B cell (primary cell): ENCODE results near the gene TOP3B. TPM values are rescaled to one million over a fixed set of nuclear protein-coding genes. Genes with fewer than 3 reads are reported as not detected.

Experiments used
- ATAC-seq: fragments of 200-7000 bp; cut with Tn5 transposase; one replicate; pipeline ENCODE4 v1.10.0; 2021; ENCODE audit warnings: low read depth, mild to moderate bottlenecking, moderate number of reproducible peaks, moderate library complexity
- CTCF ChIA-PET: fragments of 350-600 bp; sonication (Branson Sonifier 250); formaldehyde crosslinking; loops from one replicate; lab custom pipeline; 2021; ENCODE audit warnings: antibody characterized with exemption, inconsistent platforms; lab: Charles Lee
- POLR2A ChIA-PET: fragments of 350-600 bp; sonication (Branson Sonifier 250); formaldehyde crosslinking; loops from one replicate; lab custom pipeline; 2021; ENCODE audit warnings: antibody characterized with exemption; lab: Charles Lee
- DNase-seq: peaks from one replicate; pipeline ENCODE4 v3.0.0; 2013
- H2AFZ ChIP-seq: 2 replicates; pipeline ENCODE4 v1.6.1; 2012; ENCODE audit warnings: mild to moderate bottlenecking, low read depth, low read length; ENCODE audit not compliant: insufficient read depth, poor library complexity, severe bottlenecking
- H3K27ac ChIP-seq, 2 donors: 1 replicate in 1 of 2; 2 replicates in 1 of 2; pipeline ENCODE4 v1.5.1; 2012 to 2013; ENCODE audit warnings: low read length in 2 of 2, mild to moderate bottlenecking in 2 of 2, moderate library complexity in 1 of 2
- H3K27me3 ChIP-seq, 4 experiments: fragments of 200-600 bp in 1 of 4; sonication (generic) in 1 of 4; replicated peaks in 1 of 4; 1 replicate in 2 of 4; 2 replicates in 2 of 4; pipeline versions ENCODE4 v1.6.1 to v1.7.0; 2013 to 2016; ENCODE audit warnings: low read length in 3 of 4, mild to moderate bottlenecking in 2 of 4, mixed read lengths in 1 of 4, moderate library complexity in 1 of 4; ENCODE audit not compliant: insufficient read depth in 4 of 4, control insufficient read depth in 3 of 4; ENCODE audit errors: control extremely low read depth in 1 of 4
- H3K36me3 ChIP-seq, 2 experiments: replicated peaks in 1 of 2; 1 replicate in 1 of 2; 2 replicates in 1 of 2; pipeline versions ENCODE4 v1.6.1 to v1.7.1; 2013; ENCODE audit warnings: low read length in 1 of 2; ENCODE audit not compliant: insufficient read depth in 2 of 2, control insufficient read depth in 1 of 2; ENCODE audit errors: control extremely low read depth in 1 of 2, extremely low read depth in 1 of 2
- H3K4me1 ChIP-seq, 2 donors: fragments of 200-600 bp in 1 of 2; sonication (generic) in 1 of 2; 1 replicate in 1 of 2; 2 replicates in 1 of 2; pipeline versions ENCODE4 v1.5.1 to v1.6.1; 2013 to 2017; ENCODE audit warnings: low read length in 2 of 2; ENCODE audit not compliant: control insufficient read depth in 2 of 2, insufficient read depth in 2 of 2
- H3K4me2 ChIP-seq: replicated peaks from 2 replicates; pipeline ENCODE3; 2012; ENCODE audit warnings: mild to moderate bottlenecking, low read depth, low read length; ENCODE audit not compliant: poor library complexity, severe bottlenecking
- H3K4me3 ChIP-seq, 5 experiments: fragments of 200-600 bp in 1 of 5; sonication (generic) in 1 of 5; 1 replicate in 3 of 5; 2 replicates in 2 of 5; pipeline versions ENCODE4 v1.5.1 to v1.7.0; 2011 to 2016; ENCODE audit warnings: low read length in 4 of 5, mild to moderate bottlenecking in 4 of 5, low read depth in 2 of 5, control low read depth in 1 of 5, moderate library complexity in 1 of 5; ENCODE audit not compliant: insufficient read depth in 1 of 5; ENCODE audit errors: control extremely low read depth in 1 of 5, extremely low read depth in 1 of 5
- H3K79me2 ChIP-seq: fragments of 200-600 bp; sonication (generic); one replicate; pipeline ENCODE4 v1.6.0; 2016; ENCODE audit warnings: low read length; ENCODE audit not compliant: control insufficient read depth, insufficient read depth
- H3K9ac ChIP-seq: fragments of 200-600 bp; sonication (generic); 2 replicates; pipeline ENCODE4 v1.6.1; 2017; ENCODE audit warnings: mild to moderate bottlenecking, low read length, moderate library complexity
- H3K9me3 ChIP-seq, 3 donors: one replicate each; pipeline versions ENCODE4 v1.6.1 to v1.7.1; 2013; ENCODE audit warnings: low read length in 2 of 3; ENCODE audit not compliant: control insufficient read depth in 2 of 3, insufficient read depth in 1 of 3; ENCODE audit errors: control extremely low read depth in 1 of 3
- H4K20me1 ChIP-seq: 2 replicates; pipeline ENCODE4 v1.6.0; 2012; ENCODE audit warnings: mild to moderate bottlenecking, low read length; ENCODE audit not compliant: insufficient read depth, control insufficient read depth, poor library complexity, severe bottlenecking
- H3K27ac Mint-ChIP-seq: one replicate; pipeline ENCODE4 v1.8.0; 2021; ENCODE audit warnings: mixed read lengths
- H3K27me3 Mint-ChIP-seq: one replicate; pipeline ENCODE4 v1.8.0; 2021; ENCODE audit warnings: mixed read lengths
- H3K4me1 Mint-ChIP-seq: one replicate; pipeline ENCODE4 v1.8.0; 2021; ENCODE audit warnings: mixed read lengths
- H3K4me3 Mint-ChIP-seq: one replicate; pipeline ENCODE4 v1.8.0; 2021; ENCODE audit warnings: mixed read lengths
- H3K9me3 Mint-ChIP-seq: one replicate; pipeline ENCODE4 v1.8.0; 2022; ENCODE audit warnings: mixed read lengths; ENCODE audit not compliant: insufficient read depth
- CTCF ChIP-seq: fragments of 200-600 bp; IDR thresholded peaks from one replicate; pipeline ENCODE4 v1.8.0; 2022; ENCODE audit warnings: antibody characterized with exemption, mild to moderate bottlenecking
- EZH2 ChIP-seq: IDR thresholded peaks from 2 replicates; pipeline ENCODE4 v1.6.1; 2012; ENCODE audit warnings: borderline replicate concordance, low read depth, mild to moderate bottlenecking, moderate library complexity, low read length; ENCODE audit not compliant: insufficient read depth, poor library complexity, severe bottlenecking
- WGBS: methylation state at CpG from one replicate; pipeline ENCODE4 v1.1.5; 2013; ENCODE audit warnings: missing lambda C conversion rate; ENCODE audit not compliant: insufficient coverage; 5-methylcytosine and 5-hydroxymethylcytosine counted together
- intact Hi-C: fragments of 100-400 bp; cut with micrococcal nuclease; formaldehyde crosslinking; loops from one replicate; pipeline ENCODE4 v1.10.0; 2022
- polyA plus RNA-seq: library from polyadenylated mRNA; depleted of rRNA; stranded (reverse); fragments of >200 nt; gene quantifications from 2 replicates; pipeline ENCODE4 v1.2.3, GENCODE V29; 2012
- total RNA-seq, 2 donors: library from RNA; stranded (reverse); fragments of 120-200 nt in 1 of 2; gene quantifications; 1 replicate in 1 of 2; 2 replicates in 1 of 2; pipeline versions ENCODE4 v1.2.3 to v1.2.4, GENCODE V29; 2013 to 2022

Gene TOP3B
- total and polyA plus RNA-seq, 2 donors (not counting 1 experiment from before 2014, with no cell fraction given) = 77.1 to 105 TPM

DNA sequence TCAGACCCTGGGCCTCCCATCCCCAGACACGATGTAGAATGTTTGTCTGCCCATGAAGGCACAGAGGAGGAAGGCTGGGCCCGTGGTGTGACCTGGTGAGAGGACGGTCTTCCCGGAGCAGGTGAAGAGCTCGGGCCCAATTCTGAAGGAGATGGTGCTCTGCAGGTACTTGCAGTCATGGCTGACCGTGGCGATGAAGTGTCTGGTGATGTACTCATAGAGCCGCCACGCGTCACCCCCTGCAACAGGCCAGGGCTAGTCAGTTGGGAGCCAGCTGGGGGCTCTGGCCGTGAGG, 20.0 kb downstream of the TOP3B start:
- Histone ChIP-seq H3K9me3 (no peaks in the 10 kb centered on the region), H2AFZ (no peak overlapping the region), H3K4me2 (no peak overlapping the region), H3K9ac (no peak overlapping the region), H3K27ac (no peak overlapping the region), H3K36me3 (peaks cover 0 to 76% of the 10 kb centered on the region in 2 experiments), H3K27me3 (no peaks in the 10 kb centered on the region), H3K79me2 (no peaks in the 10 kb centered on the region), H3K4me1 (no peaks in the 10 kb centered on the region), H3K4me3 (no peak overlapping the region), H4K20me1 (no peaks in the 10 kb centered on the region)
- 98% methylated on average over 11 of the region's 11 CpGs for WGBS
- CTCF ChIA-PET = no interaction called here
- Mint-ChIP-seq H3K4me3 (no peak overlapping the region), H3K27ac (no peak overlapping the region), H3K27me3 (no peaks in the 10 kb centered on the region), H3K9me3 (no peaks in the 10 kb centered on the region), H3K4me1 (no peaks in the 10 kb centered on the region)
- POLR2A ChIA-PET = interaction anchor here (0.6 kb wide), 1 partner anchor 247 kb away, joined by 7 read pairs; no protein-coding TSS in a partner anchor
- DNase-seq (no peak), ATAC-seq (no peak)
- TF ChIP-seq CTCF (no peak), EZH2 (no peak)
- intact Hi-C loops = no loop called here

- intact Hi-C loops = no loop called here
- H3K79me2 ChIP-seq = no peaks in the 10 kb centered on the region
- Mint-ChIP-seq H3K4me3 (no peak overlapping the region), H3K4me1 (no peaks in the 10 kb centered on the region), H3K27me3 (no peaks in the 10 kb centered on the region), H3K9me3 (no peaks in the 10 kb centered on the region), H3K27ac (no peak overlapping the region)
- H3K4me1 ChIP-seq = no peaks in the 10 kb centered on the region
- no peaks in the 10 kb centered on the region for H4K20me1 ChIP-seq
- H3K27me3 ChIP-seq = no peaks in the 10 kb centered on the region
- ChIA-PET POLR2A (no interaction called here), CTCF (no interaction called here)
- H3K9me3 ChIP-seq = no peaks in the 10 kb centered on the region
- H3K4me3 ChIP-seq = no peak overlapping the region
- no peak for TF ChIP-seq CTCF
- no peak for TF ChIP-seq EZH2
- H3K27ac ChIP-seq = no peak overlapping the region
- H3K4me2 ChIP-seq = no peak overlapping the region
- H3K36me3 ChIP-seq = peaks cover 0 to 70% of the 10 kb centered on the region in 2 experiments
- no peak overlapping the region for H2AFZ ChIP-seq
- ATAC-seq (no peak), DNase-seq (no peak)
- 96% methylated on average over 23 of the region's 23 CpGs for WGBS
- no peak overlapping the region for H3K9ac ChIP-seq
Observed at GRCh38 chr22:21961886-21962654, 20.5 kb downstream of the TOP3B start.
